IgD-negative memory B cell (primary cell): ENCODE data around the gene ISG20. TPM values are rescaled to one million over a fixed set of nuclear protein-coding genes. Genes with fewer than 3 reads are reported as not detected.
A peak's percentile ranks its signal among the peaks of the same experiment; 100 is the strongest.
"Not testable (repeated sequence)": the region's sequence is repeated elsewhere in the genome, so short reads cannot be mapped to it uniquely, and the experiment has no call there.

Experiments used
- H3K27ac Mint-ChIP-seq, 3 donors: one replicate each; pipeline ENCODE4 v1.8.0; 2020 to 2022; ENCODE audit warnings: mild to moderate bottlenecking in 3 of 3, mixed read lengths in 3 of 3, moderate library complexity in 1 of 3
- H3K27me3 Mint-ChIP-seq: one replicate; pipeline ENCODE4 v1.8.0; 2021; ENCODE audit warnings: mixed read lengths
- H3K36me3 Mint-ChIP-seq: one replicate; pipeline ENCODE4 v1.8.0; 2020; ENCODE audit warnings: mild to moderate bottlenecking, mixed read lengths
- H3K4me1 Mint-ChIP-seq, 3 donors: one replicate each; pipeline ENCODE4 v1.8.0; 2020 to 2022; ENCODE audit warnings: mixed read lengths in 3 of 3, mild to moderate bottlenecking in 1 of 3
- H3K4me3 Mint-ChIP-seq, 4 donors: one replicate each; pipeline ENCODE4 v1.8.0; 2020 to 2022; ENCODE audit warnings: mild to moderate bottlenecking in 4 of 4, mixed read lengths in 4 of 4, moderate library complexity in 3 of 4
- H3K9me3 Mint-ChIP-seq, 3 donors: one replicate each; pipeline ENCODE4 v1.8.0; 2020 to 2021; ENCODE audit warnings: mixed read lengths in 3 of 3, mild to moderate bottlenecking in 1 of 3
- polyA plus RNA-seq: library from polyadenylated mRNA; unstranded; fragments of 300-500 nt; fragmentation: Illumina TruSeq; gene quantifications from one replicate; pipeline ENCODE4 v1.2.3, GENCODE V29; 2021

Gene ISG20
- polyA plus RNA-seq, 1 donor from 2014 or later: 760 TPM

DNA sequence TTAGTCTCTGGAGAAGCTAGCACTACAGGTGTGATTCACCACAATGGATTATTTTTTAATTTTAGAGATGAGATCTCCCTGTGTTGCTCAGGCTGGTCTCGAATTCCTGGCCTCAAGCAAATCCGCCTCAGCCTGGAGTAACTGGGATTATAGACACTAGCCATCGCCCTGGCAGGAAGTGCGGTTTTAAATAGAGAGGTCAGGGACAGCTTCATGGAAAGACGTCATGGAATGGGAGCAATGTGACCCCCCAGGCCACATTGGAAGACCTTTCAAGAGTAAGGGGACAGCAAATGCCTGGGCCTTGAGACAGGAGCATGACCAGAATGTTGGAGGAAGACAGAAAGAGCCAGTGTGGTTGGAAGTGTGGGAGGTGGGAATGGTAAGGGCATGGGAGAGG lies 2.2 kb upstream of the ISG20 start:
- Mint-ChIP-seq H3K4me1 (peaks cover 49 to 63% (median 59%) of the 10 kb centered on the region in 3 donors), H3K27ac (peak overlapping the region; percentile 84 to 100 (median 99)), H3K9me3 (no peaks in the 10 kb centered on the region), H3K36me3 (peaks cover 10% of the 10 kb centered on the region), H3K4me3 (peak overlapping the region; percentile 77 to 95 (median 86)), H3K27me3 (peaks cover 3% of the 10 kb centered on the region)

GRCh38 chr15:88637436-88637835 lies 1.4 kb upstream of the ISG20 start:
- peaks cover 10% of the 10 kb centered on the region for H3K36me3 Mint-ChIP-seq
- peak overlapping the region; percentile 84 to 100 (median 99) for H3K27ac Mint-ChIP-seq
- H3K4me3 Mint-ChIP-seq: peak overlapping the region; percentile 65 to 95 (median 86)
- peaks cover 7% of the 10 kb centered on the region for H3K27me3 Mint-ChIP-seq
- H3K9me3 Mint-ChIP-seq: no peaks in the 10 kb centered on the region
- peaks cover 54 to 65% (median 65%) of the 10 kb centered on the region in 3 donors for H3K4me1 Mint-ChIP-seq

- H3K4me1 Mint-ChIP-seq: peaks cover 48 to 64% (median 64%) of the 10 kb centered on the region in 3 donors
- peaks cover 10% of the 10 kb centered on the region for H3K36me3 Mint-ChIP-seq
- peak overlapping the region; percentile 84 to 100 (median 99) for H3K27ac Mint-ChIP-seq
- H3K27me3 Mint-ChIP-seq: peaks cover 7% of the 10 kb centered on the region
- peak overlapping the region; percentile 79 to 95 (median 94) for H3K4me3 Mint-ChIP-seq
- H3K9me3 Mint-ChIP-seq: no peaks in the 10 kb centered on the region
These were observed 783 bp upstream of the ISG20 start for GRCh38 chr15:88637841-88638625.

GRCh38 chr15:88641959-88642452 lies 3.2 kb downstream of the ISG20 start:
- peak overlapping the region; percentile 70 to 94 (median 90) for H3K4me3 Mint-ChIP-seq
- H3K27ac Mint-ChIP-seq: peak overlapping the region; percentile 95 to 99 (median 97)
- peaks cover 6% of the 10 kb centered on the region for H3K27me3 Mint-ChIP-seq
- H3K36me3 Mint-ChIP-seq: peaks cover 15% of the 10 kb centered on the region
- H3K4me1 Mint-ChIP-seq: peaks cover 39 to 62% (median 58%) of the 10 kb centered on the region in 3 donors
- H3K9me3 Mint-ChIP-seq: no peaks in the 10 kb centered on the region

- H3K4me1 Mint-ChIP-seq: peaks cover 40 to 62% (median 57%) of the 10 kb centered on the region in 3 donors
- peak overlapping the region; percentile 95 to 99 (median 97) for H3K27ac Mint-ChIP-seq
- H3K4me3 Mint-ChIP-seq: peak overlapping the region in 3 of 4 donors; percentile 88 to 94 (median 91)
- H3K27me3 Mint-ChIP-seq, H3K9me3 Mint-ChIP-seq: not testable (repeated sequence)
- peaks cover 11% of the 10 kb centered on the region for H3K36me3 Mint-ChIP-seq
These were observed 3.7 kb downstream of the ISG20 start for GRCh38 chr15:88642514-88642913.

DNA sequence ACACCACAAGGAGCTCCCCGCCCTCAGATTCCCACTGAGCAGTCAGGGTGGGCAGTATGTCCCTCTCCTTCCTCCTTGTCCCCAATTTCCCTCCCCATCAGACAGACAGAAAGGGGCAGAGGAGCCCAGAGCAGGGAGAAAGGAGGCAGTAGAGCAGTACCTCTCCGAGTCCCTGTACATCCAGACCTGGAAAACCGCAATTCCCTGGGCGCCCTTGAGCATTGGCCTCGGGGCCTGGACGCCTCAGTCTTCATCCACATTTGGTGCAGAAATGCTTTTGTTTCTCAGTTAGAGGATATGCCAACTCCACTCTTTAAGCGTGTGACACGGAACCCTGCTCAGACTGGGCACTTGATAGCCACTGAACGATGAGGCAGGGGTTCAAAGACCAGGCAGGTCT lies 5.9 kb downstream of the ISG20 start:
- Mint-ChIP-seq H3K4me3 (no peak overlapping the region), H3K9me3 (no peaks in the 10 kb centered on the region), H3K36me3 (peaks cover 18% of the 10 kb centered on the region), H3K27me3 (peaks cover 3% of the 10 kb centered on the region), H3K27ac (peak overlapping the region in 1 of 3 donors; percentile 7), H3K4me1 (peaks cover 49 to 72% (median 64%) of the 10 kb centered on the region in 3 donors)

DNA sequence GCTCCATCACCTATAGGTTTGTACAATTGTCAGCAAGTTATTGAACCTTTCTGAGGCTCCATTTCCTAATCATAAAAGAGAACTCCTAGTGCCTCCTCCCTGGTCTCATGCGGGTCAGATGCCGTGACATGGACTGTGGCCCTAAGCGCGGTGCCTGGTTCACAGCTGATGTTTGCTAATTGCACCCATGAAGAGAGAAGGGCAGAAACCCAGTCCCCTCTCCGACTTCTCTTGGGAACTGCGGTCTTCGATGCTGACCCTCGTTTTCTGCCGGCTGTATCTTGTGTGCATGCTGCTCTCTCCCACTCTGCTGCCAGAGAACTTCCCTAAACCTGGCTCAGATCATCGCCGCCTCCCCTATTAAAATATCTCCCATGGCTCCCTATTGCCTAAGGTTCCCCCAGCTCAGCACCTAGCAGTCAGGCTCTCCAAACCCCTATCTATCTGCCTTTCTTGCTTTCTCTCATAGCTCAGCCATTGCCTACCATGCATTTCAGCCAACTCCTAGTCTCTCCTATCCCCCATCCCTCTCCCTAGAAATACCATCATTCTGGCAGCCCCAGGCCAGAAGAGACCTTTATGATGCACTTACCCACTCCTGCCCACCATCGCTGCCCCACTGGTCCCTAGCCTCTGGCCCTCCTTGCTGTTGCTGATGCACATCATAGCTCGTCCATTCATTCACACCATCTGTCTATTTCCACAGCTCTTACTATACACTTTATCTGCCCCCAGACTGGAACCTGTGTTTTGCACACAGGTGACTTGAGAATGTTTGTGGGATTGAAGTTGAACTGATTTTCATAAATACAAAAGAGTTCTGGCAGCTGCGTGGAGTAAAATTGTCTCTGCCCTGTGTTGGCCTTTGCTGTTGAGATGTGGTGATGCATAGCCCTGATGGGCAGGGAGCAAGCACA lies 6.6 kb downstream of the ISG20 start:
- Mint-ChIP-seq H3K9me3 (no peaks in the 10 kb centered on the region), H3K36me3 (peaks cover 15% of the 10 kb centered on the region), H3K27ac (peak overlapping the region in 1 of 3 donors; percentile 7), H3K4me1 (peaks cover 43 to 65% (median 60%) of the 10 kb centered on the region in 3 donors), H3K27me3 (peaks cover 3% of the 10 kb centered on the region), H3K4me3 (peak overlapping the region in 3 of 4 donors; percentile 4 to 79 (median 71))

DNA sequence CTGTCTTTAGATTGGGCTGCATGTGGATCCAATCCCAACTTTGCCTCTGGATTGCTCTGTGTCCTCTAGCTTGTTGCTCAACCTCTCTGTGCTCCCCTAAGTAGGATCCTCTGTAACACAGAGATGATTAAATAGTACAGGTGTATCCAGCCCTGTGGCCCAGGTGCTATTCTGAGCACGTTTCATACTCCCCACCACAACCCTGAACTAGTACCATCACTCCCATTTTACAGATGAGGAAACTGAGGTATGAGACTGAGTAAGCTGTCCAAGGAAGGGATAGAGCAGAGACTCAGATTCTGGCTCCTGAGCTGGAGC lies 7.2 kb downstream of the ISG20 start:
- peaks cover 46 to 64% (median 59%) of the 10 kb centered on the region in 3 donors for H3K4me1 Mint-ChIP-seq
- H3K4me3 Mint-ChIP-seq: peak overlapping the region in 2 of 4 donors; percentile 4 to 65
- no peaks in the 10 kb centered on the region for H3K9me3 Mint-ChIP-seq
- peaks cover 14% of the 10 kb centered on the region for H3K36me3 Mint-ChIP-seq
- H3K27ac Mint-ChIP-seq: peak overlapping the region in 2 of 3 donors; percentile 7 to 69
- peaks cover 3% of the 10 kb centered on the region for H3K27me3 Mint-ChIP-seq

DNA sequence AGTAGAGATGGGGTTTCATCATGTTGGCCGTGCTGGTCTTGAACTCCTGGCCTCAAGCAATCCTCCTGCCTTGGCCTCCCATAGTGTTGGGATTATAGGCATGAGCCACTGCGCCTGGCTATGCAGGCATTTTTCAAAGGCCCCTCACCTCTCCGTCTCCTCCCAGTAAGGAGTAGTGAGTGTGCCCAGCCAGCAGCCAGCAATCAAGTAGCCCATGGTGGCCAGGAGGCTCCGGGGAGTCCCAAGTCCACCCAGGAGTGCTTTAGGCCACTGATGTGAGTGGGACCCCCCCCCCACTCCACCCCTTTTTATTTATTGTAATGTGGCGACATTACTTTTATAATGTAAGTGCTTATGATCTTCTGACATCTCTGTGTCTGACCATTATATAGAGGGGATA lies 8.1 kb downstream of the ISG20 start:
- H3K27ac Mint-ChIP-seq: peak overlapping the region in 1 of 3 donors; percentile 86
- peak overlapping the region in 2 of 4 donors; percentile 38 to 68 for H3K4me3 Mint-ChIP-seq
- peaks cover 14% of the 10 kb centered on the region for H3K36me3 Mint-ChIP-seq
- H3K9me3 Mint-ChIP-seq: no peaks in the 10 kb centered on the region
- peaks cover 49 to 62% (median 56%) of the 10 kb centered on the region in 3 donors for H3K4me1 Mint-ChIP-seq
- H3K27me3 Mint-ChIP-seq: peaks cover 3% of the 10 kb centered on the region

GRCh38 chr15:88647351-88648105 lies 8.7 kb downstream of the ISG20 start:
- H3K9me3 Mint-ChIP-seq: no peaks in the 10 kb centered on the region
- peak overlapping the region in 3 of 4 donors; percentile 19 to 87 (median 38) for H3K4me3 Mint-ChIP-seq
- H3K27me3 Mint-ChIP-seq: no peaks in the 10 kb centered on the region
- peak overlapping the region; percentile 12 to 87 (median 86) for H3K27ac Mint-ChIP-seq
- peaks cover 14% of the 10 kb centered on the region for H3K36me3 Mint-ChIP-seq
- peaks cover 45 to 56% (median 53%) of the 10 kb centered on the region in 3 donors for H3K4me1 Mint-ChIP-seq

GRCh38 chr15:88648357-88649214 lies 9.8 kb downstream of the ISG20 start:
- H3K9me3 Mint-ChIP-seq: no peaks in the 10 kb centered on the region
- peaks cover 14% of the 10 kb centered on the region for H3K36me3 Mint-ChIP-seq
- H3K27ac Mint-ChIP-seq: peak overlapping the region; percentile 51 to 92 (median 86)
- peaks cover 52 to 62% (median 55%) of the 10 kb centered on the region in 3 donors for H3K4me1 Mint-ChIP-seq
- no peaks in the 10 kb centered on the region for H3K27me3 Mint-ChIP-seq
- peak overlapping the region in 3 of 4 donors; percentile 62 to 89 (median 87) for H3K4me3 Mint-ChIP-seq

DNA sequence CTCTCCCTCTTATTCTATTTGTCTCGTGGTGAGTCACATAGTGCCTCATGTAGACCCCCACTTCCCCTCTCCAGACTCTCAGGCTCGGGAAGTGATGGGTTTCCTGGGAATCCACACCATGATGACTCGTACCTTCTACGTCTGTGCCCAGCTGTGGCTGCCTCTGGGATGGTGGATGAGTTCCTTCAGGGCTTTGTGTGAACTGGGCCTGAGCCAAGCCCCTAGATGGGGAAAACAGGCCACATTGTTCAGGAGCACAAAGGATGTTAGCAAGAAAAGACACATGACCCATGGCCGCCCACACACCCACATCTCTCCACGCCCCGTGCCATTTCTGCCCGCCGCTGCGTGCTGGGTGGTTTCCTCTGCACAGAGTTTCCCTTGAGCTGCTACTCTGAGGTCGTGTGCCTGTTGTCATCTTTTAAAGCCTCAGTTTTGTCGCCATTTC lies 10.5 kb downstream of the ISG20 start:
- Mint-ChIP-seq H3K9me3 (no peaks in the 10 kb centered on the region), H3K27ac (peak overlapping the region; percentile 51 to 92 (median 86)), H3K27me3 (no peaks in the 10 kb centered on the region), H3K4me3 (peak overlapping the region; percentile 10 to 91 (median 76)), H3K4me1 (peaks cover 48 to 59% (median 55%) of the 10 kb centered on the region in 3 donors), H3K36me3 (peaks cover 12% of the 10 kb centered on the region)

DNA sequence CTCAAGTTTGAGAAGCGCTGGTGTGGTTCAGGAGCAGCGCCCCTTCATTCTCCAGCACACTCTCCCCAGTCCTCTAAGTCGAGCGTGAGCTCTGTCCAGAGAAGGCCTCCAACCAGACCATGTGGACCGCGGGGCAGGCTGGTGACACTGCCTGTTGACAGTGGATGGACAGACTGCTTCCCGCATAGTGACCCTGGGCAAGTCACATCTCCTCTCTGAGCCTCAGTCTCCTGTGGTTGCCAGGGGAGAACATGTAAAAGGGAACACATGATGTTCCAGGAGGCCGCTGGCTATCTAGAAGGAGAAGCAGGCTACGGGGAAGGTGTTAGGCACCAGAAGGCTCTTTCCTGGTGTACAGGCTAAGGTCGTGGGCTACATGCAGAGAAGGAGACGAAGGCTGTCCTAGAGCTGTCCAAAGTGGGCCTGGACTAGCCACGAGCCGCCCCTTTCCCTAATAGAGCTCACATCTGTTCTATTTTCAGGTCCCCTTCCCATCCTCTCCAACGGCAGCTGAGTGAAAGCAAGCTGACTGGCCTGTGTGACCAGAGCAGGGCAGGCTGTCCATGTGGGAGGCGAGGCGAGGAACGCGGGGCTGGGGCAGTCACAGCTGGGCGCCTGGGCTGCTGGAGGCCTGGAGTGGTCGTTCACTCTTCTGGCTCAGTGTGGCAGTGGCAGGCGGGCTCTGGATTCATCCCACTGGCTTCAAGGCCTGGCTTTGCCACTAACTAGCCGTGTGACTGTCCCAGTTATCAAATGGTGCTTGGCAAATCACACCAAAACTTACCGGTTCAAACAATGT lies 11.1 kb downstream of the ISG20 start:
- H3K27me3 Mint-ChIP-seq: no peaks in the 10 kb centered on the region
- H3K27ac Mint-ChIP-seq: peak overlapping the region; percentile 51 to 92 (median 86)
- H3K4me3 Mint-ChIP-seq: peak overlapping the region; percentile 10 to 91 (median 54)
- H3K9me3 Mint-ChIP-seq: no peaks in the 10 kb centered on the region
- H3K4me1 Mint-ChIP-seq: peaks cover 48 to 59% (median 54%) of the 10 kb centered on the region in 3 donors
- peaks cover 10% of the 10 kb centered on the region for H3K36me3 Mint-ChIP-seq
